K562 (cell line): ENCODE measurements around the gene SLC29A3. TPM values are rescaled to one million over a fixed set of nuclear protein-coding genes. Genes with fewer than 3 reads are reported as not detected.

Source experiments
- ARID2 ChIP-seq: fragments of 450-650 bp; IDR thresholded peaks from 2 replicates; pipeline ENCODE4 v1.6.1; 2017; ENCODE audit warnings: antibody characterized with exemption, mild to moderate bottlenecking
- ARNT ChIP-seq, 2 experiments: fragments of 450-650 bp; IDR thresholded peaks; 2 replicates each; pipeline ENCODE4 v1.6.1; 2016; ENCODE audit warnings: mild to moderate bottlenecking in 1 of 2
- DPF2 ChIP-seq: fragments of 450-650 bp; IDR thresholded peaks from 2 replicates; pipeline ENCODE4 v1.6.1; 2016
- JUND ChIP-seq, 2 experiments: IDR thresholded peaks; 2 replicates in 1 of 2; 3 replicates in 1 of 2; pipeline ENCODE4 v1.6.1; 2011; ENCODE audit warnings: borderline replicate concordance in 2 of 2, low read depth in 2 of 2, low read length in 2 of 2, improper control_type of control experiment in 1 of 2, missing biosample characterization in 1 of 2, missing genetic modification characterization in 1 of 2, missing genetic modification reagents in 1 of 2
- STAG1 ChIP-seq: sonication (generic); formaldehyde crosslinking; IDR thresholded peaks from 2 replicates; pipeline ENCODE4 v1.5.0; 2020; ENCODE audit warnings: missing genetic modification reagents, borderline replicate concordance
- ZKSCAN3 ChIP-seq: fragments of 250-450 bp; sonication (Bioruptor Pico); IDR thresholded peaks from 2 replicates; pipeline ENCODE4 v1.4.0; 2020
- ZNF436 ChIP-seq: fragments of 250-450, 450-650 bp; sonication (Bioruptor Pico); formaldehyde crosslinking; IDR thresholded peaks from 2 replicates; pipeline ENCODE4 v1.7.0; 2020; ENCODE audit warnings: mild to moderate bottlenecking
- ZNF609 ChIP-seq: sonication (generic); formaldehyde crosslinking; IDR thresholded peaks from 2 replicates; pipeline ENCODE4 v1.8.1; 2023; ENCODE audit warnings: missing genetic modification reagents, mild to moderate bottlenecking, borderline replicate concordance
- polyA plus RNA-seq, 8 experiments: library from polyadenylated mRNA; depleted of rRNA in 4 of 8; stranded (reverse) in 5 of 8; unstranded in 3 of 8; fragments of >200 nt; fragmentation: Nextera tagmentation in 2 of 8; fragmentation: Illumina TruSeq in 1 of 8; extraction: Ambion mirVana in 2 of 8; extraction: Trizol in 1 of 8; gene quantifications; 2 replicates each; pipeline versions ENCODE4 v1.2.1 to v1.2.3, GENCODE V29; 2011 to 2014; ENCODE audit warnings: inconsistent platforms in 1 of 8, missing spikeins in 1 of 8
- total RNA-seq, 7 experiments: library from RNA; depleted of rRNA in 6 of 7; stranded (reverse); fragments of >200 nt in 6 of 7; fragmentation: Illumina TruSeq in 2 of 7; extraction: Trizol in 2 of 7; gene quantifications; 2 replicates each; pipeline versions ENCODE4 v1.2.1 to v1.2.3, GENCODE V29; 2011 to 2021; ENCODE audit warnings: low replicate concordance in 1 of 7
- TF ChIP-seq, protein P1 (sequence below): fragments of 250-450 bp; sonication (Bioruptor Pico); IDR thresholded peaks from 2 replicates; pipeline ENCODE4 v1.5.0; 2021; ENCODE audit warnings: mild to moderate bottlenecking, borderline replicate concordance

Gene SLC29A3
- total and polyA plus RNA-seq, 9 of the 15 experiments (the other 6 are each of a cell fraction or from before 2014, with no cell fraction given), result 2.1 to 10.7 (median 4.6) TPM

DNA sequence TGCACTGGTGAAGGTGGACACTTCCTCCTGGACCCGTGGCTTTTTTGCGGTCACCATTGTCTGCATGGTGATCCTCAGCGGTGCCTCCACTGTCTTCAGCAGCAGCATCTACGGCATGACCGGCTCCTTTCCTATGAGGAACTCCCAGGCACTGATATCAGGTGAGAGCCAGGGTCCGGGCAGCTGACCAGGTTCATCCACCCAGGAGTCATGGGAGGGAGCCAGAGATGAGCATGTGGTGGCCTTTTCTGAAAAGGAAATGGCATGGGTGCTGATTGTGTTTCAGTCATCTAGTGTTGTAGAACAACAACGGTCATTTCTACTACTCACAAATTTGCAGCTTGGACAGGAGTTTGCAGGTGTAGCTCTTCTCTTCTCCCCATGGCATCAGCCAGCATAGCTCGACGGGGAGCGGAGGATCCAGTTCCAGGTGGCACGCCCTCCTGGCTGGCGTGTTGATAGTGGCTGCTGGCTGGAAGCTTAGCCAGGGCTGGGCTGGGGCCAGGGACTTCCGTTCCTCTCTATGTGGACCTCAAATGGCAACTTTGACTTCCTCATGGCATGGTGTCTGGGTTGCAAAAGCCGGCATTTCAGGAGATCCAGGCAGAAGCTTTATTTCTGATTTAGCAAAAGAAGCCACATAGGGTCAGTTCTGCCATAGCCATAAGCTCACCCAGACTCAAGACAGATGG, 32.7 kb downstream of the SLC29A3 start (continued):
- TF ChIP-seq, protein P1, sequence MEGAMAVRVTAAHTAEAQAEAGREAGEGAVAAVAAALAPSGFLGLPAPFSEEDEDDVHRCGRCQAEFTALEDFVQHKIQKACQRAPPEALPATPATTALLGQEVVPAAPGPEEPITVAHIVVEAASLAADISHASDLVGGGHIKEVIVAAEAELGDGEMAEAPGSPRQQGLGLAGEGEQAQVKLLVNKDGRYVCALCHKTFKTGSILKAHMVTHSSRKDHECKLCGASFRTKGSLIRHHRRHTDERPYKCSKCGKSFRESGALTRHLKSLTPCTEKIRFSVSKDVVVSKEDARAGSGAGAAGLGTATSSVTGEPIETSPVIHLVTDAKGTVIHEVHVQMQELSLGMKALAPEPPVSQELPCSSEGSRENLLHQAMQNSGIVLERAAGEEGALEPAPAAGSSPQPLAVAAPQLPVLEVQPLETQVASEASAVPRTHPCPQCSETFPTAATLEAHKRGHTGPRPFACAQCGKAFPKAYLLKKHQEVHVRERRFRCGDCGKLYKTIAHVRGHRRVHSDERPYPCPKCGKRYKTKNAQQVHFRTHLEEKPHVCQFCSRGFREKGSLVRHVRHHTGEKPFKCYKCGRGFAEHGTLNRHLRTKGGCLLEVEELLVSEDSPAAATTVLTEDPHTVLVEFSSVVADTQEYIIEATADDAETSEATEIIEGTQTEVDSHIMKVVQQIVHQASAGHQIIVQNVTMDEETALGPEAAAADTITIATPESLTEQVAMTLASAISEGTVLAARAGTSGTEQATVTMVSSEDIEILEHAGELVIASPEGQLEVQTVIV (CRISPR knock-in tag), result no peak
- no peak for TF ChIP-seq ARID2
- no peak for TF ChIP-seq DPF2
- TF ChIP-seq ZNF609 (CRISPR knock-in tag), result no peak
- TF ChIP-seq ARNT (IDR thresholded peaks at IDR 0.05), result no peak
- TF ChIP-seq ZKSCAN3 (CRISPR knock-in tag), result no peak
- TF ChIP-seq STAG1 (CRISPR knock-in tag), result no peak
- TF ChIP-seq ZNF436 (CRISPR knock-in tag), result no peak
- no peak for TF ChIP-seq JUND (IDR thresholded peaks at IDR 0.05; ENCODE audit: borderline replicate concordance, low read depth, low read length)
- TF ChIP-seq JUND (tag; IDR thresholded peaks at IDR 0.05; ENCODE audit: borderline replicate concordance, low read depth, low read length), result no peak
